ENCODE measurements around the gene UPF2. TPM values are rescaled to one million over a fixed set of nuclear protein-coding genes. Genes with fewer than 3 reads are reported as not detected.

Gene UPF2
- total RNA-seq, 6 experiments from 2014 or later: 8.7 to 12.6 (median 9.8) TPM

DNA sequence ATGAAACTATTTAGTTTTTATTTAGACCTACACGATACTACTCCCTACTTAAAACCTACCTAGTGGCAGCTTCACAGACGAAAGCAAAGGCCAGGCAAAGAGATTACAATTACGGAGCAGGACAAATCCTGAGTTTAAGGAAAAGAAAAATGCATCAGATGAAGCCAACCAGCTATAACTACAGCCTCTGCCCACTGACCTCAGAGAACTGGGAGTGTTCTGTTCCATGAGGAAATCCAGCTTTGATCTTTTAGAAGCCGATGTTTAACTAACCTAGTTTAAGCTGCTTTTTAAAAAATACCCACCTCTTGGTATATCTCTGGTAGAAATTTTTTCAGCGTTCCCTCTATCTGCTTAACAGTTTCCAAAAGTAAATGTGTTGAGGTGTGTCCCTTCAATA lies 3.0 kb upstream of the UPF2 start:
- Histone ChIP-seq H3K36me3 (no peaks in the 10 kb centered on the region), H3K9me3 (no peaks in the 10 kb centered on the region), H3K4me1 (peaks cover 0 to 31% (median 9%) of the 10 kb centered on the region in 4 donors), H3K4me3 (no peak overlapping the region), H3K27ac (peak overlapping the region in 2 of 3 donors; percentile 19 to 54), H3K27me3 (no peaks in the 10 kb centered on the region)
- TF ChIP-seq CTCF (IDR thresholded peaks at IDR 0.05) (no peak), POLR2A (IDR thresholded peaks at IDR 0.05) (no peak)
- no peak for DNase-seq
- intact Hi-C loops (cut with DNase I): no loop called here
- 37% methylated on average over 5 of the region's 5 CpGs for WGBS (ENCODE audit: insufficient coverage, low coverage, low lambda C conversion rate, missing lambda C conversion rate)
- ATAC-seq: peak in 2 of 4 donors; percentile 7 to 26

DNA sequence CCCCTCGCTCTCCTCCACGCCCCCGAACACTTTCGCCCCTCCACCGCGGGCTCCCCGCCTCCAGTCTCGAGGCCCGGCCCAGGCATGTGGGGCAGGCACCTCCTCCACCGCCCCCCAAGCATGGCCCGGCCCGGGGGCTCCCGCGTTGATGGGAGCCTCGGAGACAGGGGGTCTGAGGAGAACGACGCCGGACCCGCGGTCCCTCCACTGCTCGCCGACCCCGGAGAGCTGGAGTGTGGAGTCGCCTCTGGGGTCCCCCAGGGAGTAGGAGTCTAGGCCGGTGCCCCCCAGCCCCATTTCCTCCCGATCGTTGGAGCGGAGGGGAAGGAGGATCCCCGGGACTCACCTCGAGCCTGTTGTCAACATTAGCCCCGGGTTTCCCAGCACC lies 206 bp downstream of the UPF2 start:
- TF ChIP-seq POLR2A (IDR thresholded peaks at IDR 0.05): peak; percentile 34
- no peak for TF ChIP-seq CTCF (IDR thresholded peaks at IDR 0.05)
- Histone ChIP-seq H3K36me3 (no peaks in the 10 kb centered on the region), H3K27me3 (no peaks in the 10 kb centered on the region), H3K9me3 (no peaks in the 10 kb centered on the region), H3K27ac (peak overlapping the region; percentile 91 to 100 (median 99)), H3K4me3 (peak overlapping the region; percentile 84 to 98 (median 98)), H3K4me1 (peaks cover 0 to 34% (median 9%) of the 10 kb centered on the region in 4 donors)
- DNase-seq (peak in 2 of 3 donors; percentile 58 to 62), ATAC-seq (peak; percentile 2 to 8 (median 2))
- WGBS (ENCODE audit: insufficient coverage, low coverage, low lambda C conversion rate, missing lambda C conversion rate): 2% methylated on average over 7 of the region's 31 CpGs
- intact Hi-C loops (cut with DNase I): no loop called here

DNA sequence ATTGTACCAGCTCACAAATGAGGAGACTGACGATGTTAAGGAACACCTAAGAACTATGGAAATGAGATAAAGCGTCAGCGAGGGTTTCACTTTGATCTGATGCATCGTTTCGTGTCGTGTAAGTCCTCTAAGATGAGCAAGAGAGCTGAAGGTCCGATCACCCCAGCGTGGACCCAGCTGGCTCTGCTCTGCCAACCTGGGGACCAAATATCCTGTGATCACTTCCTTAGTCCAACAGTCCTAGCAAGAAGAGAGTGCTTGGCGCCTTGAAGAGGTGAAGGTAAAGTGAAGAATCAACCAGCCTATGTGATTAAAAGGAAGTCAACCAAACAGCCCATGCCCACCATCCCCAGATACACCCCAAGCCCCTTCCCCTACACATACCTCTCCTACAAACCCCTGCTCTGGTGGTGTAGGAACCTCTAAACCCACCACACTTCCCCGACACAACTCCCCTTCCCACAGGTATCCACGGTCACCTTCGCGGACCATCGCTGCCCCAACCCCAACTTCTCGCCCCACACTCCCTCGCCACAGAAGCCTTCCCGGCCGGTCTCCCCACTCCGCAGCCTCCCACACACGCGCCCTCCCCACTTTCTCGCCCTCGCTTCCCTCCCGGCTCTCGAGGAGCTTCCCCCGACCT lies 722 bp downstream of the UPF2 start:
- peak overlapping the region; percentile 91 to 100 (median 99) for H3K27ac ChIP-seq
- H3K4me1 ChIP-seq: peaks cover 0 to 34% (median 9%) of the 10 kb centered on the region in 4 donors
- peak overlapping the region; percentile 84 to 98 (median 98) for H3K4me3 ChIP-seq
- ATAC-seq (peak in 2 of 4 donors; percentile 0 to 10), DNase-seq (peak in 2 of 3 donors; percentile 24 to 69)
- no peak for TF ChIP-seq POLR2A (IDR thresholded peaks at IDR 0.05)
- TF ChIP-seq CTCF (IDR thresholded peaks at IDR 0.05): no peak
- no peaks in the 10 kb centered on the region for H3K36me3 ChIP-seq
- H3K27me3 ChIP-seq: no peaks in the 10 kb centered on the region
- H3K9me3 ChIP-seq: no peaks in the 10 kb centered on the region
- intact Hi-C loops (cut with DNase I): no loop called here
- 1% methylated on average over 26 of the region's 26 CpGs for WGBS (ENCODE audit: insufficient coverage, low coverage, low lambda C conversion rate, missing lambda C conversion rate)

- no peak for DNase-seq
- no peak for TF ChIP-seq CTCF (IDR thresholded peaks at IDR 0.05)
- TF ChIP-seq POLR2A (IDR thresholded peaks at IDR 0.05): no peak
- H3K4me3 ChIP-seq: no peak overlapping the region
- peaks cover 0 to 8% (median under 1%) of the 10 kb centered on the region in 4 donors for H3K4me1 ChIP-seq
- intact Hi-C loops (cut with DNase I): no loop called here
- no peaks in the 10 kb centered on the region for H3K9me3 ChIP-seq
- peaks cover 0 to 28% (median 6%) of the 10 kb centered on the region in 4 donors for H3K36me3 ChIP-seq
- no peaks in the 10 kb centered on the region for H3K27me3 ChIP-seq
- ATAC-seq: no peak
- WGBS (ENCODE audit: insufficient coverage, low coverage, low lambda C conversion rate, missing lambda C conversion rate): 53% methylated on average over 3 of the region's 3 CpGs
- H3K27ac ChIP-seq: no peak overlapping the region
Observed at GRCh38 chr10:12036073-12036655, 6.4 kb downstream of the UPF2 start.
